K562 (cell line): ENCODE data around the gene FRMD4A. TPM values are rescaled to one million over a fixed set of nuclear protein-coding genes. Genes with fewer than 3 reads are reported as not detected.

Experiments
- polyA plus RNA-seq, 8 experiments: library from polyadenylated mRNA; depleted of rRNA in 4 of 8; stranded (reverse) in 5 of 8; unstranded in 3 of 8; fragments of >200 nt; fragmentation: Nextera tagmentation in 2 of 8; fragmentation: Illumina TruSeq in 1 of 8; extraction: Ambion mirVana in 2 of 8; extraction: Trizol in 1 of 8; gene quantifications; 2 replicates each; pipeline versions ENCODE4 v1.2.1 to v1.2.3, GENCODE V29; 2011 to 2014; ENCODE audit warnings: inconsistent platforms in 1 of 8, missing spikeins in 1 of 8
- small RNA-seq: library from RNA; depleted of rRNA; stranded (forward); fragments of <200 nt; gene quantifications from one replicate; pipeline ENCODE3, GENCODE V24; 2014
- total RNA-seq, 7 experiments: library from RNA; depleted of rRNA in 6 of 7; stranded (reverse); fragments of >200 nt in 6 of 7; fragmentation: Illumina TruSeq in 2 of 7; extraction: Trizol in 2 of 7; gene quantifications; 2 replicates each; pipeline versions ENCODE4 v1.2.1 to v1.2.3, GENCODE V29; 2011 to 2021; ENCODE audit warnings: low replicate concordance in 1 of 7

FRMD4A gene
- total and polyA plus RNA-seq, 9 of the 15 experiments (the other 6 are each of a cell fraction or from before 2014, with no cell fraction given), result 0.80 to 5.2 (median 3.0) TPM

Small RNA genes lying within 50 kb of the gene (small RNA-seq; reads per million reads assigned to genes)
- 0.95 reads per million, percentile 56 among the genes with 10 or more reads in this experiment for gene RNA5SP301
